Measurements from ENCODE around the gene HS2ST1. TPM values are rescaled to one million over a fixed set of nuclear protein-coding genes. Genes with fewer than 3 reads are reported as not detected.

The HS2ST1 gene
- total RNA-seq, 6 donors from 2014 or later: 8.4 to 20.3 (median 13.9) TPM

DNA sequence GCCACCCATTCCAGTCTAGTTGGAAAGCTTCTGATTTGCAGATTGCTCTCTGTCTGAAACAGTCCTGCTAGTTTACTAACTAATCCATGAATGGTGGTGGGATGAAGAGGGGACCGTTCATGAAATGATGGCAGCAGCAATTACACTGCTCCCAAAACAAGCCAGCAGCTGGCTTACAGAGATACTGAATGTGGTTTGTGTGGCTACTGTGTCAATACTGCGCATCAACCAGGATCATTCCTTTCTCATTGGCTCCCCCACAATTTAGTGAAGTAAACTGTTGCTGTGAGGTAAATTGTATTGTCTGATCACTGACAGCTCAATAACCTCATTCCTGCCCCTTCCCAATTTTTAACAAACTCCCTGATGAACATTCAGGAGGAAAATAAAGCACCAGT, 222.9 kb downstream of the HS2ST1 start:
- no peaks in the 10 kb centered on the region for H3K36me3 ChIP-seq
- peaks cover 0 to 2% (median 0%) of the 10 kb centered on the region in 4 donors for H3K27me3 ChIP-seq
- WGBS, 2 donors: 72 to 78% methylated on average over 2 of the region's 2 CpGs
- TF ChIP-seq POLR2A (IDR thresholded peaks at IDR 0.05): no peak
- TF ChIP-seq EP300 (IDR thresholded peaks at IDR 0.05): no peak
- TF ChIP-seq, protein P1, sequence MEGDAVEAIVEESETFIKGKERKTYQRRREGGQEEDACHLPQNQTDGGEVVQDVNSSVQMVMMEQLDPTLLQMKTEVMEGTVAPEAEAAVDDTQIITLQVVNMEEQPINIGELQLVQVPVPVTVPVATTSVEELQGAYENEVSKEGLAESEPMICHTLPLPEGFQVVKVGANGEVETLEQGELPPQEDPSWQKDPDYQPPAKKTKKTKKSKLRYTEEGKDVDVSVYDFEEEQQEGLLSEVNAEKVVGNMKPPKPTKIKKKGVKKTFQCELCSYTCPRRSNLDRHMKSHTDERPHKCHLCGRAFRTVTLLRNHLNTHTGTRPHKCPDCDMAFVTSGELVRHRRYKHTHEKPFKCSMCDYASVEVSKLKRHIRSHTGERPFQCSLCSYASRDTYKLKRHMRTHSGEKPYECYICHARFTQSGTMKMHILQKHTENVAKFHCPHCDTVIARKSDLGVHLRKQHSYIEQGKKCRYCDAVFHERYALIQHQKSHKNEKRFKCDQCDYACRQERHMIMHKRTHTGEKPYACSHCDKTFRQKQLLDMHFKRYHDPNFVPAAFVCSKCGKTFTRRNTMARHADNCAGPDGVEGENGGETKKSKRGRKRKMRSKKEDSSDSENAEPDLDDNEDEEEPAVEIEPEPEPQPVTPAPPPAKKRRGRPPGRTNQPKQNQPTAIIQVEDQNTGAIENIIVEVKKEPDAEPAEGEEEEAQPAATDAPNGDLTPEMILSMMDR (IDR thresholded peaks at IDR 0.05): no peak
- no peak for TF ChIP-seq POLR2AphosphoS5 (IDR thresholded peaks at IDR 0.05)
- no peak overlapping the region for H3K27ac ChIP-seq
- H3K4me3 ChIP-seq: no peak overlapping the region
- no peak for ATAC-seq (ENCODE audit: low FRiP score in 2 of 2)
- H3K4me1 ChIP-seq: peaks cover under 1 to 14% (median 2%) of the 10 kb centered on the region in 4 donors
- H3K9me3 ChIP-seq: no peaks in the 10 kb centered on the region
- no peak for DNase-seq

GRCh38 chr1:87140831-87141540, 226.6 kb downstream of the HS2ST1 start:
- peak in 1 of 2 donors; percentile 27 for ATAC-seq (ENCODE audit: low FRiP score in 2 of 2)
- TF ChIP-seq EP300 (IDR thresholded peaks at IDR 0.05) (no peak), POLR2A (IDR thresholded peaks at IDR 0.05) (no peak), POLR2AphosphoS5 (IDR thresholded peaks at IDR 0.05) (no peak)
- TF ChIP-seq, protein P1 (IDR thresholded peaks at IDR 0.05): no peak

DNA sequence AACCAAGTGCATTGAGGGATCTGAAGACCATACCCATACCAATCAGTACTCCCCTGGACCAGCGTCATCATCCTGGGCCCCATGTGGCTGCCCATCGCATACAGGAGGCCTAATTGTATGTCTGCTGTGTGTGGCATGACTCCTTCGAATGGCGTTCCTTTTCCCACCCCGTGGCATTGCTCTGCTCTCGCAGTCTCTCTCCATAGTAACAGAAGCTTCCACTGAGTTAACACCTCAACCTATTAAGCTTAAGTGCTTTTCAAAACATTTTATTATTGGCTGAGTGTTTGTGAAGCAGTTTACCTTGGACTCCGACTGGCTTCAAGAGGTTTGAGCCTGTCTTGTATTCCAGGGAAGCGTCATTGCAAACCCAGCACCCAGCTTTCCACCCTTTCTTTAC, 227.1 kb downstream of the HS2ST1 start:
- peaks cover 0 to 10% (median 0%) of the 10 kb centered on the region in 4 donors for H3K4me1 ChIP-seq
- no peaks in the 10 kb centered on the region for H3K36me3 ChIP-seq
- no peaks in the 10 kb centered on the region for H3K9me3 ChIP-seq
- TF ChIP-seq EP300 (IDR thresholded peaks at IDR 0.05) (no peak), POLR2AphosphoS5 (IDR thresholded peaks at IDR 0.05) (no peak), POLR2A (IDR thresholded peaks at IDR 0.05) (no peak)
- TF ChIP-seq, protein P1 (IDR thresholded peaks at IDR 0.05): no peak
- 61 to 88% methylated on average over 8 of the region's 8 CpGs for whole genome bisulfite sequencing, 2 donors
- no peak for DNase-seq
- H3K27me3 ChIP-seq: no peaks in the 10 kb centered on the region
- no peak overlapping the region for H3K27ac ChIP-seq
- H3K4me3 ChIP-seq: no peak overlapping the region
- peak; percentile 37 to 53 for ATAC-seq (ENCODE audit: low FRiP score in 2 of 2)

More at GRCh38 chr1:87140831-87141540, 226.6 kb downstream of the HS2ST1 start:
- Histone ChIP-seq H3K27me3 (no peaks in the 10 kb centered on the region), H3K4me1 (peaks cover 0 to 10% (median 0%) of the 10 kb centered on the region in 4 donors), H3K27ac (no peak overlapping the region), H3K9me3 (no peaks in the 10 kb centered on the region), H3K4me3 (no peak overlapping the region), H3K36me3 (no peaks in the 10 kb centered on the region)
- 94 to 100% methylated on average over 2 of the region's 2 CpGs for WGBS, 2 donors
- DNase-seq: no peak

GRCh38 chr1:87143413-87144135, 229.1 kb downstream of the HS2ST1 start:
- no peak for ATAC-seq (ENCODE audit: low FRiP score in 2 of 2)
- no peak for DNase-seq

More at GRCh38 chr1:87143413-87144135, 229.1 kb downstream of the HS2ST1 start:
- Histone ChIP-seq H3K9me3 (no peaks in the 10 kb centered on the region), H3K27me3 (no peaks in the 10 kb centered on the region), H3K4me3 (no peak overlapping the region), H3K36me3 (no peaks in the 10 kb centered on the region), H3K27ac (no peak overlapping the region), H3K4me1 (peaks cover 0 to 10% (median 0%) of the 10 kb centered on the region in 4 donors)
- 86 to 97% methylated on average over 3 of the region's 3 CpGs for WGBS, 2 donors
- TF ChIP-seq POLR2AphosphoS5 (IDR thresholded peaks at IDR 0.05): no peak
- TF ChIP-seq POLR2A (IDR thresholded peaks at IDR 0.05): no peak
- TF ChIP-seq EP300 (IDR thresholded peaks at IDR 0.05): no peak
- TF ChIP-seq, protein P1 (IDR thresholded peaks at IDR 0.05): no peak

Measured in upper lobe of left lung (tissue), 6 donors.